Keratinocyte (primary cell): ENCODE measurements around the gene IVNS1ABP.

ENCODE experiments used
- CTCF ChIP-seq, 3 experiments: IDR thresholded peaks in 1 of 3; conservative IDR thresholded peaks in 1 of 3; optimal IDR thresholded peaks in 1 of 3; 2 replicates in 2 of 3; 3 replicates in 1 of 3; pipeline versions ENCODE3 to v1.5.1; 2011; ENCODE audit warnings: low read length in 3 of 3, mild to moderate bottlenecking in 3 of 3, moderate library complexity in 2 of 3, control low read depth in 1 of 3, inconsistent platforms in 1 of 3; ENCODE audit not compliant: insufficient read depth in 2 of 3; ENCODE audit errors: extremely low read depth in 1 of 3
- EZH2 ChIP-seq: IDR thresholded peaks from one replicate; pipeline ENCODE4 v1.6.1; 2012; ENCODE audit warnings: inconsistent platforms, mild to moderate bottlenecking, low read length, moderate library complexity

- TF ChIP-seq CTCF (optimal IDR thresholded peaks at IDR 0.05 in 1 of 3, IDR thresholded peaks at IDR 0.05 in 1 of 3, conservative IDR thresholded peaks at IDR 0.05 in 1 of 3; ENCODE audit: extremely low read depth in 1 of 3, insufficient read depth in 2 of 3, low read length in 3 of 3) (no peak), EZH2 (no peak)
Measured at GRCh38 chr1:185345913-185346720, 29.1 kb upstream of the IVNS1ABP start.
